Measurements from ENCODE around the gene ZBTB34. TPM values are rescaled to one million over a fixed set of nuclear protein-coding genes. Genes with fewer than 3 reads are reported as not detected.

The ZBTB34 gene
- total RNA-seq, 1 donor, result 7.8 TPM

DNA sequence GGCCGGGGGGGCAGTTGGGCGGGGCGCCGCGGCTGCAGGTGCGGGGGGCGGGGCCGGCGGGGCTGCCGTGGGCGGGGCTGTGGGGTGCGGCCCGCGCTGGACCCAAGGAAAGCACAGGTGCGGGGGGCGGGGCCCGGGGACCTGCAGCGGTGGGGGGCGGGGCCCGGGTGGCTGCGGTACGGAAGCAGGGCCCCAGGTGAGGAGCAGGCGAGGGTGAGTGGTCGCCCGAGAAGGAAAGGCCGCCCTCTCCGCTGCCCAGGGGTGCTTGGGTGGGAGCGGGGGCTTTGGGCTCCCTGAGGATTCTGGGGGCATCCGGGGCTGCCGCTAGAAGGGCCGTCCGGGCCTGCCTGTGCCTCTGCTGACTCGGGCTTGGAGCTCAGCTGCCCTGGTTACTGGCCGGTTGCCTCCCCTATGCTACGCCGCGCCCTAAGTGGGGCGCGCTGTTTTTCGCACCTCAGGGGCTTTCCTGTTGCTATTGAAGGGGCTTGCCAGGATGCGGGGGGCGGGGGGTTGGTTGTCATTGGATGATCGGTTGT is 54.9 kb downstream of the ZBTB34 start:
- peak in 2 of 3 donors; percentile 19 to 26 for DNase-seq (ENCODE audit: low read depth in 2 of 3, low spot score in 2 of 3)

DNA sequence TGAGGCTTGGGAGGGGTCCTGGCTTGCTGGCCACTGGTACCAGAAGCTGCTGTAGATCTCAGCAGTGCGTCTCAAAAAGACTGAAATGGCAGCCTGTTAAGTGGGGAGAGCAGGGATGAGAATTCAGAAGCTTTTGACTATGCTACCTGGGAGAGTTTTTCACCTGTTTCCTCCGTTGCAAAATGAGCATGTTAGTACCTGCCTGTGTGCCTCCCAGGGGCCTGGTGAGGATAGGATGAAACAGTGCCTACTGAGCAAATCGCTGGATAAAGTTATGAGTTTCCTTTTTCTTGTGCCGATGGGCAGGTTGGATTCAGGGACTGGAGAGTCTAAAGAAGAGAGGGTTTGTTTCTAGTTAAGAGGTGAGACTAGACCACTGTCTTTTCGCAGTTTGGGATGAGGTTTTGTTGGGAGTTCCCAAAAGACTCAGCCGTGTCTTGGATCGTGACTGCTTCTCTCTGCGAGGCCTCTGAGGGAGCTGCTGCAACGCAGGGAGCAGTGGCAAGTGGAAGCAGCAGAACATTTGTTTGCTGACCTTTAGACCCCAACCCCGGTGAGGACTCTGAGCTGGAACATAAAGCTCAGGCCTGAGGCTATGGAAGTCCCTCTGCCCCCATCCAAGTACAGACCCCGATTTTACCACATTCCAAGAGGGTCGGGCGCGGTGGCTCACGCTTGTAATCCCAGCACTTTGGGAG is 55.6 kb downstream of the ZBTB34 start:
- no peak for DNase-seq (ENCODE audit: low read depth in 2 of 3, low spot score in 2 of 3)

- DNase-seq (ENCODE audit: low read depth in 2 of 3, low spot score in 2 of 3), result peak in 1 of 3 donors; percentile 13
These were observed 56.5 kb downstream of the ZBTB34 start for GRCh38 chr9:126916909-126917308.

GRCh38 chr9:126919193-126919592 is 58.8 kb downstream of the ZBTB34 start:
- no peak for DNase-seq (ENCODE audit: low read depth in 2 of 3, low spot score in 2 of 3)

- DNase-seq (ENCODE audit: low read depth in 2 of 3, low spot score in 2 of 3), result no peak
These were observed 65.4 kb downstream of the ZBTB34 start for GRCh38 chr9:126925876-126926275.

GRCh38 chr9:126926364-126926763 is 65.9 kb downstream of the ZBTB34 start:
- no peak for DNase-seq (ENCODE audit: low read depth in 2 of 3, low spot score in 2 of 3)

- DNase-seq (ENCODE audit: low read depth in 2 of 3, low spot score in 2 of 3), result no peak
These were observed 67.0 kb downstream of the ZBTB34 start for GRCh38 chr9:126927419-126927818.

DNA sequence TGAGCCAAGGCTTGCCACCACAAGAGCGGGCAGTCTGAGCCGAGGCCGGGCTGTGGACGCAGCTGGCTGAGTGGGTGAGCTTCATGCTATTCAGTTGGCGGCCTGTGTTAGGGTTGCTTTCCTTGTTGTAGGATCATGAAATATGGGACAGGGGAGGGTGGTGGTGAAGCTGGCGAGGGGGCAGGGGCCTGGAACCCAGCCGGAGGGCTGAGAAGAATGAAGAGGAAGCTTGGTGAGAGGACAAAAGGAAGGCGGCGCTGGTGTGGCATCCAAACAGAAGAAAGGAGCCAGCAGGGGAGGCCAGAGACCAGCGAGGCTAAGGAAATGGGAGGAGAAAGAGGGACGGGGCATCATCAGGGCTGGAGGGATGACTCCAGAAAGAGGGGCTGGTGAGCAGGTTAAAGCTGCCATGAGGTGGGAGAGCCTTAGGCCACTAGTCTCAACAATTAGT is 72.5 kb downstream of the ZBTB34 start:
- no peak for DNase-seq (ENCODE audit: low read depth in 2 of 3, low spot score in 2 of 3)

DNA sequence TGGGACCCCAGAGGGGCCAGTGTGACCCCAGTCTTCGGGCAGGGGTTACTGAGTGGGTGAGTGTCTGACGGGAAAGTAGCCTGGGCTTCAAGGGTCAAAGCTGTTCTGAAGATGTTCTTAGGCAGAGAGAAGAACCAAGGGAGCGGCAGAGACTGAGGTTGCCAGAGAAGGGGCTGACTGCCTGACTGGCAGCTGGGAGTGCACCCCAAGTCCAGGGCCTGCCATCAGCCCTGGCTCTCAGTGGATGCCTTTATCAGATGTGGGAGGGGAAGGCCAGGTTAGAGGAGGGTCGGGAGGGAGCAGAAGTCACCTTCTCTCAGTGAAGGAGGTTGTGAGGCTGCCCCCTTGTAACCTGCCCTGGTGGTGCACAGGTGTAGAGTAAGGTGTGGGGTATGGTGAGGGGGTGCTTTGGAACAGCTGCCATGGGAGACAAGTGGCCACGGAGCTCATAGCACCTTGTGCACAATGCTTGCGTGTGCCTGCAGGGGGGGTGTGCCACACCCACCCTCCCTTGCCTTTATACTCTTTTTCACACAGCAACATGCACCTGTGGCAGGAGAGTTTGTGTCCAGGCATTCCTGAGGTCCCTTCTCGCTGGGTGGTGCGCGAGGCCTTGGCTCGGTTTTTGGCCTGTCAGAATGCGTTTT is 73.0 kb downstream of the ZBTB34 start:
- no peak for DNase-seq (ENCODE audit: low read depth in 2 of 3, low spot score in 2 of 3)

DNA sequence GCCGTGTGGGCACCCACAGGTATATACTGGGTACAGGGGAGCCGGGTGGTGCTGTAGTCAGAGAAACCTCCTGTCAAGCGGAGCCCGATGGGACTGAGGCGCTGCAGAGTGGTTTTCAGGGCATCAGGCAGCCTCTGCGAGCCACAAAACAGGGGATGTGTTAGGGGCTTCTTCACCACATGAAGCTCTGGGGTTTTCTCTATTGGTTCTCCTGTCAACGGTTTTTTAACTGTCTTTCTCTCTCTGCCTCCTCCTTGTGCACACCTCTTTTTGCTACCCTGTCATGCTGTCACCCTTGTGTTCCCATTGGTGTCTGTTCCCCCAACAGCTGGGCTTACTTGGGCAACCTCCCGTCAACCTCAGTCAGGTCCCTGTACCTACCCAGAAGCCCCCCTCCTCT is 74.0 kb downstream of the ZBTB34 start:
- DNase-seq (ENCODE audit: low read depth in 2 of 3, low spot score in 2 of 3), result no peak

Other genes starting within 250 kb of the ZBTB34 start
- under 0.01 TPM for gene LMX1B, start 246.7 kb upstream of the ZBTB34 start, total RNA-seq
- gene ZBTB43, start 55.6 kb upstream of the ZBTB34 start, total RNA-seq, result 8.6 TPM
- 1.6 TPM for gene RALGPS1, start 54.1 kb downstream of the ZBTB34 start, total RNA-seq

Data from hematopoietic multipotent progenitor cell (in vitro differentiated cells).